OCI-LY7 (cell line): ENCODE results near the gene INPP5B. TPM values are rescaled to one million over a fixed set of nuclear protein-coding genes. Genes with fewer than 3 reads are reported as not detected.

ENCODE experiments used
- BruUV-seq: library from RNA; stranded (reverse); fragments of 400-500 nt; replicated peaks from 2 replicates; lab custom pipeline; 2021; lab: Mats Ljungman, UMichigan
- CTCF ChIA-PET: fragments of 300-600 bp; sonication (Branson Sonifier 250); formaldehyde crosslinking; loops from one replicate; lab custom pipeline; 2022; ENCODE audit warnings: antibody characterized with exemption; ENCODE audit not compliant: unreplicated experiment; lab: Charles Lee
- POLR2A ChIA-PET: fragments of 300-600 bp; sonication (Branson Sonifier 250); formaldehyde crosslinking; loops from one replicate; lab custom pipeline; 2022; ENCODE audit warnings: antibody characterized with exemption; lab: Charles Lee
- DNase-seq: peaks from one replicate; pipeline ENCODE4 v3.0.0-alpha.2; 2015; ENCODE audit warnings: low spot score
- H2AFZ ChIP-seq: fragments of 200-600 bp; sonication (generic), shearing (Covaris generic); 2 replicates; pipeline ENCODE4 v1.6.1; 2014; ENCODE audit warnings: mild to moderate bottlenecking, antibody characterized with exemption, low read length, moderate library complexity
- H3K27ac ChIP-seq: fragments of 200-600 bp; sonication (generic); 2 replicates; pipeline ENCODE4 v1.5.1; 2014; ENCODE audit warnings: mixed run types, low read depth, mild to moderate bottlenecking, moderate library complexity, low read length, inconsistent platforms; ENCODE audit not compliant: poor library complexity, severe bottlenecking
- H3K36me3 ChIP-seq: fragments of 200-600 bp; sonication (generic); 2 replicates; pipeline ENCODE4 v1.6.1; 2014; ENCODE audit warnings: mild to moderate bottlenecking, antibody characterized with exemption, low read length, moderate library complexity, mixed read lengths; ENCODE audit not compliant: insufficient read depth
- H3K4me1 ChIP-seq: fragments of 200-600 bp; sonication (generic); 2 replicates; pipeline ENCODE4 v1.5.1; 2014; ENCODE audit warnings: mild to moderate bottlenecking, low read length; ENCODE audit not compliant: insufficient read depth, poor library complexity, severe bottlenecking
- H3K4me2 ChIP-seq: fragments of 200-600 bp; sonication (generic); 2 replicates; pipeline ENCODE4 v1.6.1; 2014; ENCODE audit warnings: mild to moderate bottlenecking, low read length
- H3K4me3 ChIP-seq: fragments of 200-600 bp; sonication (generic); 2 replicates; pipeline ENCODE4 v1.5.1; 2014; ENCODE audit warnings: mild to moderate bottlenecking, low read depth, low read length; ENCODE audit not compliant: poor library complexity, severe bottlenecking
- H3K79me2 ChIP-seq: fragments of 200-600 bp; sonication (generic); 2 replicates; pipeline ENCODE4 v1.6.1; 2016; ENCODE audit warnings: low read depth, mild to moderate bottlenecking, low read length, moderate library complexity, mixed read lengths; ENCODE audit not compliant: insufficient read depth
- H3K9me2 ChIP-seq: fragments of 200-600 bp; sonication (generic); 2 replicates; pipeline ENCODE4 v1.6.1; 2016; ENCODE audit warnings: mild to moderate bottlenecking, low read length, mixed read lengths; ENCODE audit not compliant: insufficient read depth
- H3K9me3 ChIP-seq: fragments of 200-600 bp; sonication (generic); 2 replicates; pipeline ENCODE4 v1.6.1; 2014; ENCODE audit warnings: mild to moderate bottlenecking, mixed run types, low read length, mixed read lengths
- H4K20me1 ChIP-seq: fragments of 200-600 bp; sonication (generic); 2 replicates; pipeline ENCODE4 v1.6.1; 2014; ENCODE audit warnings: mild to moderate bottlenecking, antibody characterized with exemption, low read length, moderate library complexity, mixed read lengths; ENCODE audit not compliant: insufficient read depth
- EZH2phosphoT487 ChIP-seq: fragments of 200-600 bp; sonication (generic); IDR thresholded peaks from 2 replicates; pipeline ENCODE4 v1.6.1; 2018; ENCODE audit warnings: low read depth, borderline replicate concordance, mild to moderate bottlenecking, mixed run types, antibody characterized with exemption, low read length, moderate library complexity, mixed read lengths
- intact Hi-C: fragments of 100-400 bp; cut with micrococcal nuclease; formaldehyde crosslinking; loops from one replicate; pipeline ENCODE4 v1.10.0; 2022; ENCODE audit not compliant: unreplicated experiment
- total RNA-seq, 2 experiments: library from RNA; depleted of rRNA in 1 of 2; stranded (reverse); fragments of >200 nt in 1 of 2; shearing (Covaris generic) in 1 of 2; gene quantifications; 2 replicates each; pipeline ENCODE4 v1.2.3, GENCODE V29; 2014 to 2022
- TF ChIP-seq, protein P1 (sequence below): fragments of 200-600 bp; sonication (generic); conservative IDR thresholded peaks from 2 replicates; pipeline ENCODE4 v1.5.1; 2014; ENCODE audit warnings: mild to moderate bottlenecking, antibody characterized with exemption, low read length, moderate library complexity, mixed read lengths

Gene INPP5B
- total RNA-seq, 2 experiments from 2014 or later: 49.7 to 63.0 TPM

DNA sequence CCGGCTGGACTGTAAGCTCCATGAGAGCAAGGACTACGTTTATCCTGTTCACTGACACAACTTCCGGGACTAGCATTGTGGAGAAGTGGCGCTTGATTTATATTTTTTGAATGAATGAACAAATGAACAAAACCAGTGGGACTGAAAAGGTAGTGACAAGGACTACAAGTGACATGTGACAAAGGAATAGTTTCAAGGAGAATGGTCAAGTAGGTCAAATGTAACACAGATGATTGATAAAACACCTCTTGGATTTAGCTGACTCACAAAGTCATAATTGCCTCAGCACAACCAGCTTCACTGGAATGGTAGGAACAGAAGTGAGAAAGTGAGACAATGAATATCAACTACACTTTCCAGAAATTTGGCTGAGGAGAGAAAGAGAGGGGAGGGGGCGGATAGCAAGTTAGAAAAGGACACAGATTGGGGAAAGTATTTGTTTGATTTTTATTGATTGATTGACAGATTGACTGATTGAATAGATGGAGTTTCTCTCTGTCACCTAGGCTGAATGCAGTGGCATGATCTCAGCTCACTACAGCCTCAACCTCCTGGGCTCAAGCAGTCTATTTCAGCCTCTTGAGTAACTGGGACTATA, 101.7 kb downstream of the INPP5B start:
- Histone ChIP-seq H3K4me2 (no peak overlapping the region), H3K4me1 (peaks cover 9% of the 10 kb centered on the region), H3K79me2 (peaks cover 28% of the 10 kb centered on the region; the same call in 1 of the 2 replicates), H2AFZ (no peak overlapping the region), H3K27ac (no peak overlapping the region), H3K9me3 (no peaks in the 10 kb centered on the region), H4K20me1 (no peaks in the 10 kb centered on the region), H3K4me3 (no peak overlapping the region), H3K36me3 (peaks cover 56% of the 10 kb centered on the region), H3K9me2 (no peaks in the 10 kb centered on the region)
- DNase-seq: no peak
- POLR2A ChIA-PET: interaction anchor here (1.0 to 3.4 kb wide), 2 partner anchors 8 to 14 kb away, joined by 8 to 11 read pairs; partner anchors contain the start of gene MTF1
- CTCF ChIA-PET: no interaction called here
- TF ChIP-seq EZH2phosphoT487: no peak
- TF ChIP-seq, protein P1, sequence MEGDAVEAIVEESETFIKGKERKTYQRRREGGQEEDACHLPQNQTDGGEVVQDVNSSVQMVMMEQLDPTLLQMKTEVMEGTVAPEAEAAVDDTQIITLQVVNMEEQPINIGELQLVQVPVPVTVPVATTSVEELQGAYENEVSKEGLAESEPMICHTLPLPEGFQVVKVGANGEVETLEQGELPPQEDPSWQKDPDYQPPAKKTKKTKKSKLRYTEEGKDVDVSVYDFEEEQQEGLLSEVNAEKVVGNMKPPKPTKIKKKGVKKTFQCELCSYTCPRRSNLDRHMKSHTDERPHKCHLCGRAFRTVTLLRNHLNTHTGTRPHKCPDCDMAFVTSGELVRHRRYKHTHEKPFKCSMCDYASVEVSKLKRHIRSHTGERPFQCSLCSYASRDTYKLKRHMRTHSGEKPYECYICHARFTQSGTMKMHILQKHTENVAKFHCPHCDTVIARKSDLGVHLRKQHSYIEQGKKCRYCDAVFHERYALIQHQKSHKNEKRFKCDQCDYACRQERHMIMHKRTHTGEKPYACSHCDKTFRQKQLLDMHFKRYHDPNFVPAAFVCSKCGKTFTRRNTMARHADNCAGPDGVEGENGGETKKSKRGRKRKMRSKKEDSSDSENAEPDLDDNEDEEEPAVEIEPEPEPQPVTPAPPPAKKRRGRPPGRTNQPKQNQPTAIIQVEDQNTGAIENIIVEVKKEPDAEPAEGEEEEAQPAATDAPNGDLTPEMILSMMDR: no peak
- BruUV-seq: no TSS peak
- intact Hi-C loops: no loop called here

DNA sequence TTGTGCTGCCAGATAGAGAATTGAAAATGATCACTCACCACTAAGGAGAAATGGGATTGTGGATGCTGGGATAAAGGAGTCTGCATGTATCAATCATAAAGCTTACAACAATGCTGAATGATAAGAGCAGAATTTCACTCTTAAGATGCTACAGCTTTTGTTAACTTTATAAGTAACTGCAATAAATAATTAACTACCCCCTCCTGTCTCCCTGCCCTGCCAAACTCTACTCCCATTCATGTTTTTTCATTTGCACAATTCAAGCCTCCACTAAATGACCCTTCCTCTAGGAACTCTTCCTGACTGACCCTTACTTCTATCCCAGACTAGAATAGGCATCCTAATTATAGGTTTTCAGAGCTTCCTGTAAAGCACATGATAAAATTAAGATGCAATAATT, 102.3 kb downstream of the INPP5B start:
- no peak overlapping the region for H3K4me2 ChIP-seq
- H2AFZ ChIP-seq: no peak overlapping the region
- POLR2A ChIA-PET: interaction anchor here (1.0 kb wide), 1 partner anchor 9 kb away, joined by 8 read pairs; no protein-coding TSS in a partner anchor
- no peaks in the 10 kb centered on the region for H4K20me1 ChIP-seq
- H3K9me2 ChIP-seq: no peaks in the 10 kb centered on the region
- no peak for TF ChIP-seq EZH2phosphoT487
- TF ChIP-seq, protein P1: no peak
- intact Hi-C loops: no loop called here
- BruUV-seq: no TSS peak
- H3K4me1 ChIP-seq: peaks cover 9% of the 10 kb centered on the region
- no peak overlapping the region for H3K27ac ChIP-seq
- CTCF ChIA-PET: no interaction called here
- H3K79me2 ChIP-seq: peaks cover 23% of the 10 kb centered on the region; the same call in 1 of the 2 replicates
- no peaks in the 10 kb centered on the region for H3K9me3 ChIP-seq
- DNase-seq: no peak
- no peak overlapping the region for H3K4me3 ChIP-seq
- peaks cover 62% of the 10 kb centered on the region for H3K36me3 ChIP-seq

DNA sequence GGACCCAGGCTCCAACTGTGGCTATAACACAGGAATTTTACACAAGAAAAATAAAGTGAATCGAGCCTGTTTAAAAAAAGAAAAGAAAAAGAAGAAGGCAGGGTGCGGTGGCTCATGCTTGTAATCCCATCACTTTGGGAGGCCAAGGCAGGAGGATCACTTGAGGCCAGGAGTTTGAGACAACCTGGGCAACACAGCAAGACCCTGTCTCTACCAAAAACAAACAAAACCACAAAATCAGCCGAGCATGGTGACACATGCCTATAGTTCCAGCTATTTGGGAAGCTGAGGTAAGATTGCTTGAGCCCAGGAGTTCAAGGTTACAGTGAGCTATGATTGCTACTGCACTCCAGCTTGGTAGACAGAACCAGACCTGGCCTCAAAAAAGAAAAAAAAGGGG, 105.2 kb downstream of the INPP5B start:
- no peak for DNase-seq
- Histone ChIP-seq H4K20me1 (no peaks in the 10 kb centered on the region), H3K9me3 (no peaks in the 10 kb centered on the region), H3K27ac (no peak overlapping the region), H2AFZ (no peak overlapping the region), H3K4me1 (peaks cover 4% of the 10 kb centered on the region), H3K4me2 (no peak overlapping the region), H3K36me3 (peaks cover 64% of the 10 kb centered on the region), H3K9me2 (no peaks in the 10 kb centered on the region), H3K4me3 (no peak overlapping the region), H3K79me2 (peaks cover 4% of the 10 kb centered on the region; the same call in 1 of the 2 replicates)
- intact Hi-C loops: no loop called here
- no TSS peak for BruUV-seq
- ChIA-PET POLR2A (no interaction called here), CTCF (no interaction called here)
- TF ChIP-seq, protein P1: no peak
- TF ChIP-seq EZH2phosphoT487: no peak
